Measurements from ENCODE around the gene SLC7A1. TPM values are rescaled to one million over a fixed set of nuclear protein-coding genes. Genes with fewer than 3 reads are reported as not detected.

The SLC7A1 gene
- total and polyA plus RNA-seq, 2 of the 8 experiments (the other 6 are each of a cell fraction or from before 2014, with no cell fraction given): 26.8 to 114 TPM

- Histone ChIP-seq H2BK12ac (ENCODE audit: low read depth, low read length) (no peak overlapping the region), H3K23ac (ENCODE audit: insufficient read length) (no peak overlapping the region), H3K56ac (replicated peaks; ENCODE audit: insufficient read length, low read depth, low read length) (no peak overlapping the region), H4K8ac (ENCODE audit: extremely low read depth, insufficient read depth, low read length) (no peak overlapping the region), H3K14ac (ENCODE audit: insufficient read length) (no peak overlapping the region), H4K5ac (ENCODE audit: insufficient read length, low read depth, low read length) (no peak overlapping the region), H3K9ac (replicated peaks in 1 of 4; ENCODE audit: extremely low read depth in 1 of 4, low read depth in 3 of 4, low read length in 3 of 4) (no peak overlapping the region), H2BK15ac (ENCODE audit: low read length) (no peak overlapping the region), H4K20me1 (replicated peaks in 1 of 2; ENCODE audit: control insufficient read depth in 1 of 2, insufficient read depth in 2 of 2, low read length in 2 of 2) (peaks cover 8 to 12% of the 10 kb centered on the region in 2 experiments), H2BK120ac (replicated peaks; ENCODE audit: low read depth, low read length) (no peak overlapping the region), H3K36me3 (ENCODE audit: control insufficient read depth in 2 of 4, insufficient read depth in 4 of 4, low read length in 3 of 4) (peaks cover 17 to 83% (median 45%) of the 10 kb centered on the region in 4 experiments), H3K27ac (ENCODE audit: low read depth, low read length) (no peak overlapping the region), H2BK5ac (ENCODE audit: low read depth, low read length) (no peak overlapping the region), H3K9me3 (ENCODE audit: insufficient read depth in 2 of 2, low read depth in 1 of 2, low read length in 1 of 2) (no peaks in the 10 kb centered on the region), H3K18ac (ENCODE audit: extremely low read depth, low read length) (no peak overlapping the region), H3K4me2 (ENCODE audit: insufficient read depth in 1 of 2, low read depth in 2 of 2, low read length in 2 of 2) (no peak overlapping the region), H3K4me3 (ENCODE audit: extremely low read depth in 1 of 4, insufficient read depth in 2 of 4, low read depth in 3 of 4, low read length in 4 of 4) (no peak overlapping the region), H3K79me2 (ENCODE audit: control insufficient read depth in 1 of 2, insufficient read depth in 2 of 2, low read length in 2 of 2) (peaks cover 0 to 19% of the 10 kb centered on the region in 2 experiments; a peak in 1 of 4 replicates), H2AK5ac (ENCODE audit: low read depth, low read length) (no peak overlapping the region), H3K27me3 (replicated peaks in 1 of 4; ENCODE audit: control insufficient read depth in 3 of 4, extremely low read depth in 1 of 4, insufficient read depth in 3 of 4, low read length in 3 of 4) (no peaks in the 10 kb centered on the region), H3K23me2 (ENCODE audit: low read depth, low read length) (no peaks in the 10 kb centered on the region), H4K91ac (replicated peaks; ENCODE audit: insufficient read length, low read length) (no peak overlapping the region), H3K4me1 (replicated peaks in 1 of 4; ENCODE audit: control insufficient read depth in 3 of 4, insufficient read depth in 4 of 4, low read length in 3 of 4) (no peaks in the 10 kb centered on the region), H2BK20ac (ENCODE audit: low read length) (no peak overlapping the region), H3K4ac (replicated peaks; ENCODE audit: insufficient read length, low read depth, low read length) (no peak overlapping the region), H2AFZ (ENCODE audit: low read length) (no peak overlapping the region), H3K79me1 (ENCODE audit: low read depth, low read length) (peaks cover 7% of the 10 kb centered on the region; the same call in 1 of the 2 replicates)
- whole genome bisulfite sequencing, 2 experiments (ENCODE audit: extremely low coverage in 1 of 2, insufficient coverage in 1 of 2, insufficient read length in 1 of 2, insufficient replicate concordance in 2 of 2, low coverage in 1 of 2, low lambda C conversion rate in 2 of 2, missing lambda C conversion rate in 1 of 2): 90% methylated on average over 14 of the region's 17 CpGs; no CpG with 5 or more reads in 1 of the 2 experiments
- ChIA-PET POLR2A (ENCODE audit: partially characterized antibody) (interaction anchor here (1.2 to 1.7 kb wide), 2 partner anchors 10 to 14 kb away, joined by 4 to 6 read pairs; no protein-coding TSS in a partner anchor), CTCF (ENCODE audit: partially characterized antibody) (interaction anchor here (0.9 to 1.1 kb wide), 2 partner anchors 11 to 31 kb away, joined by 3 read pairs; no protein-coding TSS in a partner anchor)
- no peak for DNase-seq (ENCODE audit: low read depth in 1 of 2, low spot score in 2 of 2)
- no peak for FAIRE-seq
- no peak for TF ChIP-seq SP2 (IDR thresholded peaks at IDR 0.05; ENCODE audit: low read length)
- TF ChIP-seq, protein P1, sequence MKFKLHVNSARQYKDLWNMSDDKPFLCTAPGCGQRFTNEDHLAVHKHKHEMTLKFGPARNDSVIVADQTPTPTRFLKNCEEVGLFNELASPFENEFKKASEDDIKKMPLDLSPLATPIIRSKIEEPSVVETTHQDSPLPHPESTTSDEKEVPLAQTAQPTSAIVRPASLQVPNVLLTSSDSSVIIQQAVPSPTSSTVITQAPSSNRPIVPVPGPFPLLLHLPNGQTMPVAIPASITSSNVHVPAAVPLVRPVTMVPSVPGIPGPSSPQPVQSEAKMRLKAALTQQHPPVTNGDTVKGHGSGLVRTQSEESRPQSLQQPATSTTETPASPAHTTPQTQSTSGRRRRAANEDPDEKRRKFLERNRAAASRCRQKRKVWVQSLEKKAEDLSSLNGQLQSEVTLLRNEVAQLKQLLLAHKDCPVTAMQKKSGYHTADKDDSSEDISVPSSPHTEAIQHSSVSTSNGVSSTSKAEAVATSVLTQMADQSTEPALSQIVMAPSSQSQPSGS (IDR thresholded peaks at IDR 0.05; ENCODE audit: low read length): no peak
- TF ChIP-seq BRCA1 (IDR thresholded peaks at IDR 0.05; ENCODE audit: low read depth, low read length): no peak
- TF ChIP-seq YY1 (IDR thresholded peaks at IDR 0.05; ENCODE audit: low read depth, low read length): no peak
These were observed 62.7 kb downstream of the SLC7A1 start for GRCh38 chr13:29532821-29533220.

Measured in H1 (cell line).